Activated CD8-positive, alpha-beta memory T cell treated with anti-CD3 and anti-CD28 coated beads for 36 hours (primary cell): ENCODE measurements around the gene SDCBP2. TPM values are rescaled to one million over a fixed set of nuclear protein-coding genes. Genes with fewer than 3 reads are reported as not detected.

Experiments
- CTCF ChIA-PET: fragments of 350-600 bp; sonication (Branson Sonifier 250); formaldehyde crosslinking; loops from one replicate; lab custom pipeline; 2021; ENCODE audit warnings: antibody characterized with exemption; lab: Charles Lee
- POLR2A ChIA-PET: fragments of 350-600 bp; sonication (Branson Sonifier 250); formaldehyde crosslinking; loops from one replicate; lab custom pipeline; 2021; ENCODE audit warnings: antibody characterized with exemption; lab: Charles Lee
- total RNA-seq, 2 experiments: library from RNA; stranded (reverse); gene quantifications; one replicate each; pipeline ENCODE4 v1.2.3, GENCODE V29; 2021

SDCBP2 gene, protein sequence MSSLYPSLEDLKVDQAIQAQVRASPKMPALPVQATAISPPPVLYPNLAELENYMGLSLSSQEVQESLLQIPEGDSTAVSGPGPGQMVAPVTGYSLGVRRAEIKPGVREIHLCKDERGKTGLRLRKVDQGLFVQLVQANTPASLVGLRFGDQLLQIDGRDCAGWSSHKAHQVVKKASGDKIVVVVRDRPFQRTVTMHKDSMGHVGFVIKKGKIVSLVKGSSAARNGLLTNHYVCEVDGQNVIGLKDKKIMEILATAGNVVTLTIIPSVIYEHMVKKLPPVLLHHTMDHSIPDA
- 1 to 10 TPM; 3.3 to 3.4 TPM for total RNA-seq

DNA sequence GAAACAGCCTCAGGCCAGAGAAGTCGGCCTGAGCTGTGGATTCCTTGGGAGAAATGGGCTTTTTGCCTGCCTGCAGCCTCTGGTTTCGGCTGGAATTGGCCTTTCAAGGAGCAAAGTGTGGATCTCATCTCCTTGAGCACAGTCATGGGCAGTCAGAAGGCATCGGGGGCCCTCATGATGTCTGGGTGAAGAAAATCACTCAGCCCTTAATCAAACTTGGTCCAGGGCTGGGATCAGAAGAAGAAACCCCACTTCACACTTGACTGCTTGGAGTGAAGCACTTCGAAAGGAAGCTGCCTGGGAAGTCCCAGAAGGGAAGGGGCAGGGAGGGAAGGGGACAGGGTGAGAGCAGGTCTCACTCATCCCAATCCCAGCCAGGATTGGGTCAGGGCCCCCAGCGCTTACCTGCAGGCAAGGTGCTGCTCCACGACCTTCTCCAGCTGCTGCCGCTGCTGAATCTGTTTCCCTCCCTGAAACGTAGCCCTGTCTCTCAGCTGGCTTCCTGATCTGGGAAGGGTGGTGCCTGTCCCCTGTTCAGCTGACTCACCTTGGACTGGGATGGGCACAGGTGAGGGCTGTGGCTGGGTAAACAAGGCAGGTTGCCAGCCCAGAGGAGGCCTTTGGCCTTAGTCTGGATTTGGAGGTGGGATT lies at the start of gene SDCBP2:
Gene SDCBP2, minus strand, starts transcription at position 460 of the 651 bp plus-strand sequence. CDS start 8,723 bp downstream, outside the sequence.
- ChIA-PET CTCF (no interaction called here), POLR2A (interaction anchor here (0.9 to 1.0 kb wide), 2 partner anchors 11 to 49 kb away, joined by 3 read pairs; no protein-coding TSS in a partner anchor)

DNA sequence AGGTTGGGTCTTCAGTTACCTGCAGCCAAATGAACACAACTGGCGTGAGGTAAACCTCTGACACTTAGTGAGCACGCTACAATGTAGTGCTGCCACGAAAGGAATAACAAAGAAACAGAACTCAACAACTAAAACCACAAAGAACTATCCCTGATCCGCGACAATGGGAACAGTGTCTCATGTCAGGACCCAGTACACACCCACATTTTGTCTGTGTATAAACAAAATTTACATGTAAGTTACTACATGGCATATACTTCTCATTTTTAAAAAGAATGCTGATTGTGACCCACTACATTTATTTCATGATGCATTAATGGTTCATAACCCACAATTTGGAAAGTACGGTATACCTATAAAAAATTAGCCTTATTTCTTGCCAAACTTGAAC lies 49.8 kb upstream of the SDCBP2 start:
- ChIA-PET POLR2A (interaction anchor here (0.5 kb wide), 1 partner anchor 112 kb away, joined by 4 read pairs; no protein-coding TSS in a partner anchor), CTCF (no interaction called here)

DNA sequence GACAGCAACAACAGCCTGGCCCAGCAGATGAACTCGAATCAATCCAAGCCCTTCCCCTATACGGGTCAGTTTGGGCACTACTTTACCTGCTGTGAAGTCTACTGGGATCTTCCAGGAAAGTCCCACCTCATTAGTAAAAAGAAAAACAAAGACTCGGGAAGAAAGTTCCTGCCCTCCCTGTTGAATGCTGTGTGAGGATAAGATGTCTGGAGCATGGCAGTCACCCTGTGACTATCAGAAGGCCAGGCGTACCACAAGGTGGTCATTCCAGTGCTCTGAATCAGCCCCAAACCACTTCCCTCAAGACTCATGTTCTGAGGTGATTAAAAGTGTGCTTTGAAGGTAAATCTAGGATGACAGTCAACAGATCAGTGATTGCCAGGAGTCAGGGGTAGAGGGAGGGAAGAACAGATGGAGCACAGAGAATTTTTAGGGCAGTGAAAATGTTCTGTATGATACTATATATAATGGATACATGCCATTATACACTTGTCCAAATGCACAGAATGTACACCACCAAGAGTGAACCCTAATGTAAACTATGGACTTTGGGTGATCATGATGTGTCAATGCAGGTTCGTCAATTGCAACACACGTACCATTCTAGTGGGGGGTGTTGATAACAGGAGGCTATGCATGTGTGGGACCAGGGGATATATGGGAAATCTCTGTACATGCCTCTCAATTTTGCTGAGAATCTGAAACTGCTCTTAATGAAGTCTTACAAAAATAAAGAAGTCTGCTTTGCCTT lies 49.2 kb upstream of the SDCBP2 start:
- POLR2A ChIA-PET = interaction anchor here (0.9 to 1.4 kb wide), 5 partner anchors 18 to 53 kb away, joined by 3 to 7 read pairs (median 4); no protein-coding TSS in a partner anchor

DNA sequence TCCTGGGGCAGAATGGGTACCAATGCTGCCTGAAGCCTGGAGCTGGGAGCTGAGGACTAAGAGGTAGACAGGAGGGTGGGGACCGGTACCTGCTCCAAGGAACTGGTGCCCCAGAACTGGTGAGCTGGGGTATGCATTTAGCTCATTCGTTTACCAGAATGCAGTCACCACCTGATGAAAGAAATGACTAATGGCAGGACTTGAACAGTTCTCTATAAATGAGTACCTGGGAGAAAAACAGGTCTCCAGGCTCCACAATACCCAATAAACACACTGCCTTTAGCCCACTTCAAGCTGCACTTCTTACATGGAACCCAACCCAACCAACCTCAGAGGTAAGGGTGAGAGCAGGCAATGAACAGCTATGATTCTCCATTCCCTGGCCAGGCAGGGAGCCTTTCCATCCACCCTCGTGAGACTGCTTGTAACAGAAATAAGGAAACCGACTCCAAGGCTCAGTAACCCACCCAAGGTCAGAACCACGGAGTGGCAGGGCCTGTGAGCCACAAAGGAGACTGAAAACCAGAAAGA lies 48.5 kb upstream of the SDCBP2 start:
- POLR2A ChIA-PET = interaction anchor here (0.7 to 1.4 kb wide), 6 partner anchors 9 to 52 kb away, joined by 3 to 7 read pairs (median 4); no protein-coding TSS in a partner anchor
- CTCF ChIA-PET = no interaction called here

More for the DNA sequence above, 49.2 kb upstream of the SDCBP2 start:
- CTCF ChIA-PET = no interaction called here

DNA sequence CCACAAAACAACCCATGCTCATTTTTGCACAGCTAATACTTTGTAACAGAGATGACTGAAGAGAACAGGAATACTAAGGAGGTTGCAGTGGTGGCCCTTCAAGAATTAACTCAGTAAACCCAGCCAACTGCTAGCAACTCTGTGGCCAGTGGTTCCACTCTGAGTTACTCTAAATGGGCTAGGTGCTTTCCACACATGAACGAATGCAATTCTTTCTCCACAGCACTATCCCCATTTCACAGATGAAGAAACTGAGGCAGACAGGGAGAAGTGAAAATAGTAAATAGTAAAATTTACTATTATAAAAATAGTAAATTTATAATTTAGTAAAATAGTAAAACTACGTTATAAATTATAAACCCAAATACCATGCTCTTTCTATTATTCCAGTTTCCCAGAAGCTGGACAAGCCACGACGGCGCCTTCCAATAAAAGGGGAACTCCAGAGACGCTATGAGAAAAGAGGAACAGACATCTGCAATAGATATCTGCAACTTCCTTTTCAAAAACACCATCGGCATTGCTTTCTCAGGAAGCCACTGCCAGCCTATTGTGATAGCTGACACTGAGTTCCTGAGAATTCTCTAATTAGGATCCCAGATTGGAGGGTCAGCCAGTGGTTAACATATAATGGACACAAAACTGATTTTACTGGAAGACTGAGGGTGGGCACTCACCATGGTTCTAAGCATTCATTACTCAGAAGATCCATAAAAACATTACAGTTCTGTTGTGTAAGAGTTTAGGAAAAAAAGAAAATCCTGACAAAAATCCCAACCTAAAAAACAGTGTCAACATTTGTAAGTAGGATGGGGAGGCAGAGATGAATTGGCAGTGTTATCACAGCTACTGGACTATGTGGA lies 47.7 kb upstream of the SDCBP2 start:
- ChIA-PET CTCF (no interaction called here), POLR2A (interaction anchor here (0.7 to 1.4 kb wide), 7 partner anchors 9 to 91 kb away, joined by 3 to 7 read pairs (median 4); no protein-coding TSS in a partner anchor)

DNA sequence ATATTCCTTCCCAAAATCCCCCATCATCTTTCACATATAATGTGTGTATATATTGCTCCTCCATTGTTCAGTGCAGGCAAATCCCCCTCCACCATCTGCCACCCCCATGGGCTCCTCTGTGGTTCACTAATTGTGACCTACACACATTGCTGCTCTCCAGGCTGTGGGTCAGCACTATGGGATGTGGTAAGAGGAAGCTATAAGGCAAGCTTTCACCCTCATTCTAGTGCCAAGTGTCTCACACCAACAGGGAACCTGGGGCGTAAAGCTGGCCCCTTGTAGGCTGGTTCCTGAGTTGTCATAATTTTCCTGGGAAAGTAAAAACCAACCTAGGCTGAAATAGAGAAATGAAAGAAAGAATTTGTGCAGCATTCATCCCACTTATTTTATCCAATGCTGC lies 47.1 kb upstream of the SDCBP2 start:
- POLR2A ChIA-PET = interaction anchor here (0.8 kb wide), 1 partner anchor 92 kb away, joined by 3 read pairs; no protein-coding TSS in a partner anchor
- CTCF ChIA-PET = no interaction called here

DNA sequence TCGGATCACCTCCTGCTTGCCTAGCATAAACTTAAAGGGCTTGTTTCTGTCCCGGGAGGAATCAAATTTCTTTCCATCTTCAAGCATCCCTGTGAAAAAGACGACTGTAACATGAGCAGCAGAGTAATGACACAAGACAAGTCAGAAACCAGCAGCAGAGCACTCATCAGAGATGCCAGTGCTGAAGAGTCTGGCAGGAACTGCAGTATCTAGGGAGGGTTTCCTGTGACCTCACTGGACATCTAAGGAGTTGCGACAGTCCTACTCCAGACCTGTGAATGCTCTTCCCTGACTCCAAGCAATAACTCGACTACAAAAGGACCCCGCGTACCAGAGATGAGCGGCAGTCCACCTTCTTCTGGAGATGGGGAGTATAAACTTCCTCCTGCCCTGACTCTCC lies 46.6 kb upstream of the SDCBP2 start:
- CTCF ChIA-PET = no interaction called here
- POLR2A ChIA-PET = no interaction called here

DNA sequence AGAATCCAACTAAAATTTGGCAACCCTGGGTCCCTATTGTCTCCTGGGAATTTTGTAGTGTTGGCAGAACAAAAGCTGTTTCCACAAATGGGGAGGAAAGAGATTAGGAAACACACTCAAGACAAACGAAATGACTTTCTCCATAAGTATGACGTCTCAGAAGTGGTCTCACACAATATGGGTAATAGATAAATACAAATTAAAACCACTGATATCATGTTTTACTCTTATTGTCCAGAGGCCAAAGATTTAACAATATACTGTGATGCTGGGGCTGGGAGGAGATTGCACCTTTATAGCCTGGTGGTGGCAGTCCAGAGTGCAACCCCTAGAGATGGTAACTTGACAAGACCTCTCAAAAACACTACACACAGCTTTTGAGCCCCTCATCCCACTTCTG lies 45.3 kb upstream of the SDCBP2 start:
- ChIA-PET POLR2A (no interaction called here), CTCF (no interaction called here)

DNA sequence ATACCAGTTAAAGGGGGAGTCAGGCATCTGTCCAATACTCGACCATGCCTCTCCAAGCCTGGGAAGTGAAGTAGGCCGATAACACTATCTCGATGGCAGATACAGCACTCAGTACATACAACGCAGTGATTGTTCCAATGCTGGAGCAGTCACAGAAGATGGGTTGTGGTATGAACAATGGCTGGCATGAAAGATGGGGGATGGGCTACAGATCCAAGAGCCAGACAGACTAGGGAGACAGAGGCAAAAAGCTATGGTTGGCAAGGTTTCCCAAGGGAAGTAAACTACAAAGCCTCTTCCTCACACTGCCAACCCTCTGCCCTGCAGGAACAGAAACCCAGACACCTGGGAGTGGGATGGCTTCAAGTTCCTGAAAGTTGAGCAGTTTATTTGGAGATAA lies 44.7 kb upstream of the SDCBP2 start:
- CTCF ChIA-PET = no interaction called here
- POLR2A ChIA-PET = no interaction called here

DNA sequence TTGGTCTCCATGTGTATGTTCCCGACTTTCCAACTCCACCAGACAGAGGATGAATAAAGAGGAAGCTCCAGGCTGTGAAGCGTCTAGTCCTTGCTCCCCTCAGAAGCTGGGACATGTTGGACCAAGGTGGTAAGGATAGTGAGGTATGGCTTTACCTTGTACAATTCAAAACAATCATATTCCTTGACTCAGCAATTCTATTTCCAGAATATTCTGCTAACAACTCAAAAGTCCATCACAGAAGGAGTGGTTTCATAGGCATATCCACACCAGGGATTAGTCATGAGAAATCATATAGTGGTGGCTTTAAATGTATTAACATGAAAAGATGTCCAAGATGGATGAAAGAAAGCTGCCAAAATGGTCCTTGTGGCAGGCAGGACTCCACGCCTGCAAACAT lies 44.1 kb upstream of the SDCBP2 start:
- CTCF ChIA-PET = no interaction called here
- POLR2A ChIA-PET = no interaction called here

DNA sequence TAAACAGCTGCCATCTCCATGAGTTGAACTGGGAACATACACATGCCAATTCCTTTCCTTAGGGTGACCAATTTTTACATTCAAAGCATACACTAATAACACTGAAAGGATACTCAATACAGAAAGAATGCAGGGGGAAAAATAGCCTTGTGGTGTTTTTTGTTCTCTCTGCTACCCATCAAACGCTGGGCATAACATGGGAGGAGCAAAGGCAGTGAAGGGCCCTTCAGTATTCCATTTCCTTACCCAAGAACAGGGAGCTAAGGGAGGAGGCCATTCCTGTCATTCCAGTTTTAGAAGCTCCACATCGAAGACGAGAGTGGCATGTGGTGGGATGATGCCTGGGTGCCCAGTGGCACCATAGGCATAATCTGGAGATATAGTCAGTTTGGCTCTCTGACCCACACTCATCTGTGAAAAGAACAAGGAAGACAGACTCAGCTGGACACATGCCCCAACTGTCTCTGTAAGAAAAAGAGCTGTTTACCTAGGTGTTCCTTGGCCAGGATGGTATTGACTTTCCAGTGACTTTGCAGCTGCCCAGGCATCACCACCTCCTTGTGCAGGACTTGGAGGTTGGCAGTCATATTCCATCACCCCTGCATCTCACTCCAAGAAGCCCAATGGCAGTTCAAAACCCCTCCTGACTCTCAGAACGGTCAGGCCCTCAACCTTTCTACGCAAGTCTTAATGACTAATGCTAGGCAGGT lies 43.0 kb upstream of the SDCBP2 start:
- CTCF ChIA-PET = no interaction called here
- POLR2A ChIA-PET = no interaction called here

DNA sequence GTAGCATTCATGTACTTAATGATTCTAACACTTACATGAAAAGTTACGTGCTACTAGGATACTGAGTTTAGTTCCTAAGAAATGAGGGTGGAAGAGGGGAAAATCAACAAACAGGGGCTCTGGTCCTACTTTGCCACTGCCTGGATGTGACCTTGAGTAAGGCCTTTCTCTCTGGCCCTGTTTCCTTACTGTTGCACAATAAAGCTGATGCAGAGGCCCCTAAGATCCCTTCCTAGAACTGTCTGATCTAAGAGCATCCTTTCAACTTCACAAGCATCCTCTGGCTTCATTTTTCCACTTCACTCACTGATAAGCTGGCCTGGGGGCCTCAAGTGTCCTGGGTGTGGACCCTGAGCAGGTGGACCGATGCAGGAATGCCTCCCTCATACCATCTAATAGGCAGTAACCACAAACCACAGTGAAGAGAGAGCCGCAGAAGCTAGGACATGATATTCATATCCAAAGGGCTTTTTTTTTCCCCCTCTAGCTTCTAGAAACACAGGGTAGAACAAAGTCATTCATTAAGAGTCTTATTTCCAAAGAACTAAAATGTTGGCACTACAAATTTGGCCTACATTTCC lies 42.4 kb upstream of the SDCBP2 start:
- CTCF ChIA-PET = no interaction called here
- POLR2A ChIA-PET = no interaction called here

DNA sequence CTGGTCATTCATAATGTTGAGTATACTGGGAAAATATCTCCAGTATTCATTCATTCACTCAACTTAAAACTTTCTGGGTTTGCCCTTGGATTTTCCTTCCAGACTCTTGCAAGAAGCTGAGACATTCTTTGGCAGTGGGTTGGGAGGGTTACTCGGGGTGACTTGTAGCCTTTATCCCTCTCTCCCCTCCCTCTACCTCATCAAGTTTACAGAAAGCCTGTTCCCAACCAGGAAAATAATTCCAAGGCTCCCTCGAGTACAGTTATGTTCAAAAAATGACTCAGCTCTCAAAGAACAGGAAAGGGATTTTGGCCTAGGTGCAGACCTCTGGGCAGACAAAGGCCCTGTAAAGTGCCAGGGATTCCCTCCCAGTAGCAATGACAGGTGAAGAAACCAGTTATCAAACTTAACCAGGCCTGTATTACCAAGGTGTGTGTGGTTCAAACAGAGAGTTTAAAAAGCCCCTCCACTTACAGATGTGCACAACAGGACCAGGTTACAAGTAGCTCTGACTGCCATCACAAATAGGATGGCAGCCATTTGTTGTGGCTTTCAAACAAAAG lies 41.7 kb upstream of the SDCBP2 start:
- ChIA-PET CTCF (no interaction called here), POLR2A (no interaction called here)

DNA sequence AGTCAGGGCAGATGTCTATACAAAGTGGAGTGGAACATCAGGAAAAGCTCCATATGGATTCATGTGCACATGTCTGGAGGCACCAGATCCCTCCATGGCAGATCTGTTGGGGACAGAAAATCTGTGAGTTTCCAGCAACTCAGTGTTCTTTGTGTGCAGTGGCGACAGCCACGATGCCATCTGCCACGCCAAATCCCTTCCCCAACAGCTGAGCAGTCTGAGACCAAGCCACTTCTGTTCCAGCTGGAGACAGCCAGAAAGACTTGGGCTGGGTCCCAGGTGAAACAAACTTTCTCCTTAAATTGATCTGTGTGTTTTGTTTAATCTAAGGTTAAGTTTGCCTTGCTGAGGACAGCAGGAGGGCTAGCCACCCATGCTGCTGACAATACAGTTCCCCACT lies 41.0 kb upstream of the SDCBP2 start:
- CTCF ChIA-PET = no interaction called here

DNA sequence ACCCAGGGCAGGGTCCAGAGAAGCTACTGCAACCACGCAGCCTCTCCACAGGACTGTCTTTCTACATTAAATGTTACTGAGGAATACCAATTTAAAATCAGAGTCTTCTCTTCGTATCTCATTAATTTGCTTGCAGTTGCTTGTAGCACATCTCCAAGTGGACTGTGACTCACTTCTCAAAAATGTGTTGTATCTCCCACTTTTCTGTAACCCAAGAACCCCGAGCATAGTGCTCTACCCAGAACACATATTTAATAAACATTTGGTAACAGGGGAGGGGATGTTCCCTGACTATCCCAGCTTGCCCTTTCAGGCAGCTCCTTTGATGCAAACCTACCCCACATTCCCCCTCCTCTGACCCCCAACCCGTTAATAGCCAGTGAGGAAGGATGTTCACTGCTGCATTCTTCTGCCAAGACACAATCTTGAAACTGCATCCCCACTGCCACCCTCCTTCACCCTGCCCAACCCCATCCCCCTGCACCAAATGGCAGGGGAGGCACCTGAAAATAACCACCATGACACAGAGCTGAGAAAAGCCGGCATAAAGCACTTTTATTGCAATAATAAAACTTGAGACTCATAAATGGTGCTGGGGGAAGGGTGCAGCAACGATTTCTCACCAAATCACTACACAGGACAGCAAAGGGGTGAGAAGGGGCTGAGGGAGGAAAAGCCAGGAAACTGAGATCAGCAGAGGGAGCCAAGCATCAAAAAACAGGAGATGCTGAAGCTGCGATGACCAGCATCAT lies 39.7 kb upstream of the SDCBP2 start:
- CTCF ChIA-PET = interaction anchor here (1.2 kb wide), 1 partner anchor 11 kb away, joined by 3 read pairs; no protein-coding TSS in a partner anchor
- POLR2A ChIA-PET = interaction anchor here (1.1 kb wide), 1 partner anchor 8 kb away, joined by 4 read pairs; no protein-coding TSS in a partner anchor

More for the DNA sequence above, 41.0 kb upstream of the SDCBP2 start:
- POLR2A ChIA-PET = no interaction called here

DNA sequence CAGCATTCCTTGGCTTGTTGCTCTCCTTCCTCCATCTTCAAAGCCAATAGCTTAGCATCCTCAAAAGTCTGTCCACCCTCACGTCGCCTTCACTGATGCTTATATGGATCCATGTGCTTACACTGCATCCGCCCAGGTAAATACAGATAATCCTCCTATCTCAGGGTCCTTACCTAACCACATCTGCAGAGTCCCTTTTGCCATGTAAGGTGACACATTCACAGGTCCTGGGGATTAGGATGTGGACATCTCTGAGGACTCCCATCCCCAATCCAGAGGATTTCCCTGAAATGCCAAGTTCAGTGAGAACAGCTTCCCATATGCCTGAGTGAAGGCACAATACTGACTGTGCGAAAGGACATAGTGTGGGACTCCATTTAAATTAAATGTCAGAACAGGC lies 38.5 kb upstream of the SDCBP2 start:
- CTCF ChIA-PET = no interaction called here

More for the DNA sequence above, 38.5 kb upstream of the SDCBP2 start:
- POLR2A ChIA-PET = interaction anchor here (1.1 kb wide), 1 partner anchor 10 kb away, joined by 4 read pairs; no protein-coding TSS in a partner anchor
